SK-N-DZ (cell line): ENCODE results near the gene LIN54. TPM values are rescaled to one million over a fixed set of nuclear protein-coding genes. Genes with fewer than 3 reads are reported as not detected.
"Not testable (repeated sequence)": the region's sequence is repeated elsewhere in the genome, so short reads cannot be mapped to it uniquely, and the experiment has no call there.

Experiments used
- DNase-seq: peaks from one replicate; pipeline ENCODE4 v3.0.0-alpha.2; 2015; ENCODE audit warnings: low spot score
- polyA plus RNA-seq, 2 experiments: library from polyadenylated mRNA; depleted of rRNA; stranded (reverse); fragments of >200 nt; gene quantifications; 2 replicates each; pipeline ENCODE4 v1.2.3, GENCODE V29; 2014

Gene LIN54
- 10.8 and 14.5 TPM in 2 replicates for polyA plus RNA-seq (2014; cell fraction: cytosol; rRNA removed)
- 5.5 and 6.7 TPM in 2 replicates for polyA plus RNA-seq (2014; cell fraction: nucleus; rRNA removed)

GRCh38 chr4:83010522-83011318 is at the start of gene LIN54:
Gene LIN54 (minus strand): TSS chr4:83010823. CDS start chr4:82984844, 25,979 bp downstream.
- DNase-seq: peak; percentile 64

GRCh38 chr4:83054928-83055327 is 44.3 kb upstream of the LIN54 start:
- no peak for DNase-seq

- not testable (repeated sequence) for DNase-seq
Measured at GRCh38 chr4:83048781-83049180, 38.2 kb upstream of the LIN54 start.

GRCh38 chr4:83046693-83047473 is 36.3 kb upstream of the LIN54 start:
- no peak for DNase-seq

GRCh38 chr4:83043801-83044407 is 33.3 kb upstream of the LIN54 start:
- DNase-seq: no peak

- not testable (repeated sequence) for DNase-seq
Measured at GRCh38 chr4:83043157-83043556, 32.5 kb upstream of the LIN54 start.

- DNase-seq: no peak
Measured at GRCh38 chr4:83040269-83040668, 29.6 kb upstream of the LIN54 start.

- DNase-seq: no peak
Measured at GRCh38 chr4:83036991-83037665, 26.5 kb upstream of the LIN54 start.

- DNase-seq: peak; percentile 100
Measured at GRCh38 chr4:83034630-83035494, 24.2 kb upstream of the LIN54 start, which contains the start of gene COPS4. Gene COPS4 (plus strand): TSS chr4:83035183. CDS start chr4:83035225, 42 bp downstream.

- DNase-seq: no peak
Measured at GRCh38 chr4:83029688-83030087, 19.1 kb upstream of the LIN54 start.

- DNase-seq: no peak
Measured at GRCh38 chr4:83028976-83029375, 18.4 kb upstream of the LIN54 start.

GRCh38 chr4:83025563-83025962 is 14.9 kb upstream of the LIN54 start:
- no peak for DNase-seq

GRCh38 chr4:83024233-83024632 is 13.6 kb upstream of the LIN54 start:
- no peak for DNase-seq

- DNase-seq: not testable (repeated sequence)
Measured at GRCh38 chr4:83023599-83023998, 13.0 kb upstream of the LIN54 start.

GRCh38 chr4:83022724-83023450 is 12.3 kb upstream of the LIN54 start:
- DNase-seq: no peak

GRCh38 chr4:83019794-83020494 is 9.3 kb upstream of the LIN54 start:
- no peak for DNase-seq

GRCh38 chr4:83013902-83014301 is 3.3 kb upstream of the LIN54 start:
- DNase-seq: peak; percentile 3

- DNase-seq: peak; percentile 29
Measured at GRCh38 chr4:83013420-83013867, 2.8 kb upstream of the LIN54 start.
